Islet precursor cell (in vitro differentiated cells): ENCODE measurements around the gene OR2T2.
"Not testable (repeated sequence)": the region's sequence is repeated elsewhere in the genome, so short reads cannot be mapped to it uniquely, and the experiment has no call there.

Experiments
- DNase-seq: peaks from one replicate; pipeline ENCODE4 v3.0.0-alpha.2; 2018

Gene OR2T2, protein sequence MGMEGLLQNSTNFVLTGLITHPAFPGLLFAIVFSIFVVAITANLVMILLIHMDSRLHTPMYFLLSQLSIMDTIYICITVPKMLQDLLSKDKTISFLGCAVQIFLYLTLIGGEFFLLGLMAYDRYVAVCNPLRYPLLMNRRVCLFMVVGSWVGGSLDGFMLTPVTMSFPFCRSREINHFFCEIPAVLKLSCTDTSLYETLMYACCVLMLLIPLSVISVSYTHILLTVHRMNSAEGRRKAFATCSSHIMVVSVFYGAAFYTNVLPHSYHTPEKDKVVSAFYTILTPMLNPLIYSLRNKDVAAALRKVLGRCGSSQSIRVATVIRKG

DNA sequence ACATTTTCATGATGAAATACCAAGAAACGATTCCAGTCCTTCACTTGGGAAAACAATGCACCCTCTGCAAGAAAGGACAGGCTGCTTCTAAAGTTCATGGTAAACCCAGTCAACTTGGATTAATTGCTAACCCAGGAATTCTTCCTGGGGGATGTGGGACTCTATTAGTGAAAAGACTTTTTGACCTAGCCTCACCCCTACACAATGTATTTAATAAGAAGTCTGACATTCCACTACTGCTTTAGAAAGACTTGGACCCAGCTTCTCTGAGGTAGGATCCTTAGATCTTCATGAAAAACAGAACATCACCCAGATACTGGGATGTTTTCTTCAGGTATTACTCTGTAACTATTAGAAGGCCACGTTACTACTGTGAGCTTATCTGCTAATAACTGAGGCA lies at the start of gene OR2T2:
Gene OR2T2 (plus strand): TSS at position 239 of the 400 bp plus-strand sequence. CDS start 7,161 bp downstream, outside the sequence.
- DNase-seq: not testable (repeated sequence)

DNA sequence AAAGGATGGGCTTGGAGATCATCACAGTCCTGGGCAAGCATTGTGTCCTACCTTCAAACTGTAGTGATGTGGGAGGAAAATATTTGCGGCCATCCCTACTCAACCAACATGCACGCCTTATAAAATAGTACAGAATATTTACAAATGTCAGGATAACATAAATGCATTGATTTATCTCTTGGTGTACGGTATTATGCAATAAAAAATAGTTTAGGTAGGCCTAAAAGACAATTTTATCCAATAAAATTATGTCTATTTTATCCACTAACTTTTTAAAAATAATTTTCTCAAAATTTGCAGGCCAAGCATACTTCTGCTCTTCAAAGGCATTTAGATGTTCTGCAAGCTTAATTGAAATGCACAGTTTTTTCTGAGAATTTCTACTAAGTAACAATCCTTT lies 42.7 kb upstream of the OR2T2 start, which contains the start of gene OR2T1:
Gene OR2T1 (plus strand): TSS at position 301 of the 400 bp plus-strand sequence. CDS start 3,100 bp downstream, outside the sequence.
- no peak for DNase-seq

DNA sequence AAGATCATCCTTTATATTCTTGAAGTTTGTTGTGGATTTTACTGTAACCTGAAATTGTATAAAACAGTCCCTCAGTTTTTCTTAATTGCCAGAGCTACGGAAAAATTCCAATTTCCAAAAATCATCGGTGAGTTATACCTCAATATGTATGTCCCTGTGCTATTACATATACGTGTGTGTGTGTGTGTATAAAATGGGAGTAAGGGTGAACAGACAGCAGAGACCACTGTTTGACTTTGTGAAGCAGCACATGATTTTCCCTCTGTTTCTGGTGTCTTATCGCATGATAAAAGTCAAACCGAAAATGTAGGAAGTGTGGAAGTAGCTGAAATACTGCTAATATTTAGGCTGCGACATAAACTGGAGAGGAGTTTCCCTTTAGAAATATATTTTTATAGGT lies 41.4 kb upstream of the OR2T2 start:
- DNase-seq: no peak

DNA sequence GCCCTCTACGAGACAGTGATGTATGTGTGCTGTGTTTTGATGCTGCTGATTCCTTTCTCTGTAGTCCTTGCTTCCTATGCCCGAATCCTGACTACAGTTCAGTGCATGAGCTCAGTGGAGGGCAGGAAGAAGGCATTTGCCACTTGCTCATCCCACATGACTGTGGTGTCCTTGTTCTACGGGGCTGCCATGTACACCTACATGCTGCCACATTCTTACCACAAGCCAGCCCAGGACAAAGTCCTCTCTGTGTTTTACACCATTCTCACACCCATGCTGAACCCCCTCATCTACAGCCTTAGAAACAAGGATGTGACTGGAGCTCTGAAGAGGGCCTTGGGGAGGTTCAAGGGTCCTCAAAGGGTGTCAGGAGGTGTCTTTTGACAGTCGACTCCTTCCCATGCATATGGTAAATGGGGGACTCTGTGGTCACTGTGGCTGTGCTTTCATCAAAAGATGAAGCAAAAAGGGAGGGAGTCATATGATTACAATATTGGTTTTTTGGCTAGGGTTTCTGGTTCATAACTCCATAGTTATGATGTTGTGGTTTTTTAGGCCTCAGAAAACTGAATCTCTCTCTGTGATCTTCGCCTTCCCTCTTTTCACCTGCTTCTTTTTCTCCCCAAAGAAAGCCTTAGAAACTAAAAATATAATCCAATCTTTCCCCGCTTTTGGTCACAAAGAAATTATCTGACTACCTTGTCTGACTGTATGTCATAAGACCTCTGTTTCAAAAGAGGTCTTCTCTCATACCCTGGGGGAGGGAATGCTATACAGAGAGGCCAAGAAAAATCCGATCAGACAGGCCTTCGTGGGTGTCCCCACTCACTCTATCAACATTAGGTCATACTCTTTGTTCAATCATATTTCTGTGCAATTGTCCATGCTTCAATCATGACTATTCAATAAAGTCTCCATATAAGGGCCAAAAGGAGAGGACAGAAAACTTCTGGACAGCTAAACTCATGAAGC lies 38.4 kb upstream of the OR2T2 start:
- DNase-seq: no peak

DNA sequence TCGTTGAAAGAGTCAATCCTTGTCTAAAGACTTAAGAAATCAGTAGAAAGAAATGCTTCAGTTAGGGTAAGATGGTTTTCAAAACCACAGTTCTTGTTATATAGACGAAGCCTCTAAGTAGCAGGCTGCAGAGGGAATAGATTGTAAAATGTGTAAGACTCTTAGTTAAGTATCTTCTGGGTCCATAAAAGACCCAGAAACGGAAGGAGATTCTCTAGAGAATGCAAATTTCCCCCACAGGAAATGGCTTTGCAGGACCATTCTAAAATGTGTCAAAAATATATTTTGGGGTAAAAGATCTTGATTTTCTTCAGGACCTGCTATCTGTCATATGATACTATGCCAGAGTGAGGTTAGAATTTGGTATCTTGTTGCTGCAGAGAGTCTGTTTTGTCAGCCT lies 29.2 kb upstream of the OR2T2 start:
- DNase-seq: no peak

DNA sequence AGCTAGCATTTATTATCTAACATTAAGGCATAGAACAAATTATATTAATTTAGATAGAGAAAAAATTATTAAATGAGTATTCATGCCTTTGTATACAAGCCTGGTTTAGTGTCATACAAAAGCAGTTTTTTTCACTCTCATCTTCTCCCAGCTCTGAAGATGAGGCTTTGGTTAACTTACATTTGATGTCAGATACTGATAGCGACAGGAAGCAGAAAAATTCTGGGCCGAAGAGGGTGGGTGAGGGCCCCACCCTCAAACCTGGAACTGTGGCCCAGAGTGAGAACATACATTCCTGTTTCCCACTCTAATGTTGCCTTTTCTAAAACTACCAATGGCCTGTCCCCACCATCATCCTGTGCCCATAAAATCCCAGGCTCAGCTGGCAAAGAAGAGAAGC lies 27.6 kb upstream of the OR2T2 start:
- no peak for DNase-seq

DNA sequence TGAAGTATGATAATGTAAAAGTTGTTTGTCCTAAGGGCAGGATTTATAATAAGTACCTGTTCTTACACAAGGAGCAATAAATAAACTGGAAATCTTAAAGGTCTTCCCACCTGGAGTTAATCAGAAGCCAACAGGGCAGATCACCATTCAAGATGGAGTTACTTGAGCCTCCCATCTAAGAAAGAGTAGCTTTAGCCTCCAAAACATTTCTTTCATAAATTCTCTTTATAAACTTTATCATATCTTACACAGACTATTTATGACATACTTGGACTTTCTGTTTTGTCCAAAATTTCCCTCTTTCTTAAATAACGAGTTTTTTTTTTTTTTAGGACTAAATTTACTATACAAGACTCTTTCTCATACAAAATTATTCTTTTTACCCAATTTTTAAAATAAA lies 24.1 kb upstream of the OR2T2 start:
- no peak for DNase-seq

DNA sequence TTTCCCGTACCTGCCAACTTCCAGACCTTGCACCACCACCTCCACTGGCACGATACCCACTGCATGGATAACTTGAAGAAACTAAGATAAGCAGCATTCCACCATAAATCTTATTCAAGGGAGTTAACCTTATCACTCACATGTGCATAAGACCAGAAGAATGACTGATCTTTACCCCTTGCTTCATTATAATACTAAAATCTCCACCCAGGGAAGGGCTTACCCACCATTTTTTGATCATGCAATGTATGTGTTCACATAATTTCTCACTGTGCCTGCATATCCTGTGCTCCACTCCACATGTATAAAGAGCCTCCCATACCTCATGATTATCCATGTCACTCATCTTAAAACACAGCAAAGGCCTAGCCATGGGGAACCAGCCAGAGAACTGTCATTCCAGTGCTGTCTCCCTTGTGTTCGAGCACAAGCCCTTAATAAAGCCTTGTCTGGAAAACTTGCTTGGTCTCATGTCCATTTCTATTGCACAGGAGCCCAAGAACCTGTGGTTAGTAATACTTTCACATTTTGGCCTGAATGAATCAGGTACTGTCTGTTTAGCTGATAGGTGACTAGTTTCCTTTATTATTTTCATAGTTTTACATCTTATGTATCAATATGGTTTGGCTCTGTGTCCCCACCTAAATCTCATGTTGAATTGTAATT lies 17.8 kb upstream of the OR2T2 start:
- DNase-seq: not testable (repeated sequence)

DNA sequence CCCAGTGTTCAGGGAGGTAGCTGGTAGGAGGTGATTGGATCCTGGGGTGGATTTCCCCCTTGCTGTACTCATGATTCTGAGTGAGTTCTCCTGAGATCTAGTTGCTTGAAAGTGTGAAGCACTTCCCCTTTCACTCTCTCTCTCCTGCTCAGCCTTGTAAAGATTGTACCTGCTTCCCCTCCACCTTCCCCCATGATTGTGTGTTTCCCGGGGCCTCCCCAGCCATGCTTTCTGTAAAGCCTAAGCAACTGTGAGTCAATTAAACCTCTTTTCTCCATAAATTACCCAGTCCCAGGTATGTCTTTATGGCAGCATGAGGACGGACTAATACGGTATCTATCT lies 17.3 kb upstream of the OR2T2 start:
- not testable (repeated sequence) for DNase-seq

DNA sequence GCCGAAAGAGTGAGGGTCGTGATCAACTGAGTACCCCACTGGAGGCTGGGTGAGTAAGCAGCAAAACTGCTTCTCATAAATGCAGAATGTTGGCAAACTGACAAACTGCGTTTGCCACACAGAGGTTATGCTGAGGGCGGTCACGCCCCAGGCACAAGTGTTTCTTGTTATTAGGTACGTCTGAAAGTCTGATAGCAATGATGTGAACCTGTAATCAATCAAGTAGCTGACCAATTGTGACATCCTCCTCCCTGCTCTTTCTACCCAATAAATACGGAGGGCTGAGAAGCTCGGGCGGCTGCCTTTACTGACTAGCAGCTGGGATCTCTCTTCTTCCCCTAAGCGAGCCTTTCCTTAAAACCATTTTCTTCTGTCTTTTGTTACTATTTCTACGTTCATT lies 13.8 kb upstream of the OR2T2 start:
- DNase-seq: not testable (repeated sequence)

DNA sequence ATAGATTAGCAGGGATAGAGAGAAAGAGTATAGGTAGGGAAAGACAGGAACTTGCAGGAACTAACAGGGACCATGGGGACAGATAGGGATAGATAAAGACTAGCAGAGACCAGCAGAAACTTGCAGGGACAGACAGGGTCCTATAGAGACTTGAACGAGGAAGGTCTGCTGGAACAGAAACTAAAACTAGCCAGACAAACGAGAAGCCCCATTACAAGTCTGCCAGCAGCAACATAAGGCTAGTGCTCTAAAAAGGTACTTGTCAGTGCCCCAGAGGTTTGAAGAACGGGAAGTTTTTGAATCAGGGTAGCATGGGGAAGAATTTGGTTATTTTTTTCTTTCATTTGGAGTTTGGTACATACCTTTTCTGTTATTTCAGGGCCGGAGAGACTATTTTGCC lies 13.2 kb upstream of the OR2T2 start:
- not testable (repeated sequence) for DNase-seq

DNA sequence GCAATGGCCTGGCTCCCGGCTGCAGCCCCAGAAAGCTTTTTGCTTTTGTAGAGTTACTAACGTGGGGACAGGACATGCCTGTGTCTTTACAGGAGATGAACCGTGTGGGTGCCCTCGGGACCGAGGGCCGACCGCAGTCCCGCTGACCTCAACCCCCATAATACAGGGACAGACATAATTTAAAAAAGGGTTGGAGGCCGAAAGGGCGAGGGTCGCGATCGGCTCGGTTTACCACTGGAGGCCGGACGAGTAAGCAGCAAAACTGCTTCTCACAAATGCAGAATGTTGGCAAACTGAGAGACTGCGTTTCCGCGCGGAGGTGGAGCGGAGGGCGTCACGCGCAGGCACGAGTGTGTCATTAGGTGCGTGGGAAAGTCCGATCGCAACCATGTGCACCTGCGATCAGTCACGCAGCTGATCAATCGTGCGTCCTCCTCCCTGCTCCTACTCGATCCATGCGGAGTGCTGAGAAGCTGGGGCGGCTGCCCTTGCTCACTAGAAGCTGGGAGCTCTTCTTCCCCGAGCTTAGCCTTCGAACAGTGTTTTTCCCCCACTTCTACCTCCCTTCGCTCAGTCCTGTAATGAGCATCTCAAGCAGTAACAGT lies 11.5 kb upstream of the OR2T2 start:
- DNase-seq: not testable (repeated sequence)

DNA sequence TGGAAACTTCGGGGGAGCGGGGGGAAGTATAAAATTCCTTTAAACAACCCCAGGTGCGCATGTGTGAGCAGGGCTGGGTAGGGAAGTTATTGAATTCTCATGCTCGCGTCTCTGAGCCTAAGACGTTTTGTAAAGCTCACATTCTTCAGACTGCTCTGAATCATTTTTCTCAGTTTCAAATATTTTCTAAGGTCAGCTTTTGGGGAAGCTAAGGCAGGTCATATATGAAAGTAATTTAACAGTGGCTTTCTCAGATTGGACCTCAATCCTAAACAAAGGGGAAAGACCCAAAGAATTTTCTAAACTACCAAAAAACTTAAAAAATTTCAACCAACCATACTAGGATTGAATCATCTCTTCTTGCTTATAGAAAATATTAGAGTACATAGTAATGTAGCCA lies 10.5 kb upstream of the OR2T2 start:
- not testable (repeated sequence) for DNase-seq

DNA sequence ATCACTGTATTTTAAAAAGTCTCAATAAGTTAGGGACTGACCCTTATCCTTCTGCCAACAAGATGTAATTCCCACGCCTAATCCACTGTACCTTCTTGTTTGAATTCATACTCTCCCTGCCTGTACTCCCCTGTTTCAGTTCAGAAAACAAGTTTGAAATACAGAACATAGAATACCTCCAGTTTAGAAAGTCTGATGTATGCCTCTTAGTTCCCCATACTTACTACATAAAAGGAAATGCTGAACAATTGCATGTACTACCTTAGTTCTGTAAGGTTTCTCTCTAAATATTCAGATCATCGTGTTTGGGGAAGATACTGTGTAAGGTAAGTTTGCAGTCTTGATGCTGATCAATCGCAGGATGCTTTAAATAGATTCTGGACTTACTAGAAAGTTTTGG lies 9.1 kb upstream of the OR2T2 start:
- DNase-seq: not testable (repeated sequence)

DNA sequence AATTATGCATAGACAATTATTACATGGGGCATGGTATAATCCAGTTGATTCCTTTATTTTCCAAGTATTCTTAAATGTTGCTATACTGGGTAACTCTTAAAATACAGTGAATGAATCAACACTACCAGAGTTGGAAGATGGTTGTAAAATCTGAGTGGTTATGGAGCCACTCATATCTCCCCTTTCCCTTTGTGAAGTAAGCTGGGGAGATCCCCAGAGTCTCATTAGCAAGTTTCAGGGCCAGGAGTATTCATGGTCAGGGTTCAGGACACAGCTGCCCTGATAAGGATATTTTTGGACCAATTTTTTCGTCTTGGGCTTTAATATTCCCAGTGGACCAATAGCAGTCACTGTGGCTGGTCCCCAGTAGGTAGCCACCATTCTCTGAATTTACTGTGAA lies 6.8 kb upstream of the OR2T2 start:
- DNase-seq: not testable (repeated sequence)

DNA sequence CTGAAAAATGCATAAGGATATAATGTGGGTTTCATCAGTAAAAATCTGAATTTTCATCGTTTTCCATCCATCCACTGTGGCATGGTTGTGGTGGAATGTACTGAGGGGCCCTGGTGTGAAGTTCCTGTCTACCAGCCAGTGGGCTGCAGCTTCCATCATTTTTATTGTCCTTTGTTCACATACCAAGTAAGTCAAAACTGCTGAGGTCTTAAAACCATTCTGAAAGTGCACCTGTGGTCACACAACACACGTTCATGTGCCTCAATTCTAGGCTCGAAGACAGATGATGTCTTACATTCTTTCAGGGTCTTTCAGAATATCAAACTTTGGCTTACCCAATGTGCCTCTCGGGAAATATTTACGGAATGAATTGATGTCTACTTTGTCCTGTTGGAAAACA lies 6.2 kb upstream of the OR2T2 start:
- not testable (repeated sequence) for DNase-seq

DNA sequence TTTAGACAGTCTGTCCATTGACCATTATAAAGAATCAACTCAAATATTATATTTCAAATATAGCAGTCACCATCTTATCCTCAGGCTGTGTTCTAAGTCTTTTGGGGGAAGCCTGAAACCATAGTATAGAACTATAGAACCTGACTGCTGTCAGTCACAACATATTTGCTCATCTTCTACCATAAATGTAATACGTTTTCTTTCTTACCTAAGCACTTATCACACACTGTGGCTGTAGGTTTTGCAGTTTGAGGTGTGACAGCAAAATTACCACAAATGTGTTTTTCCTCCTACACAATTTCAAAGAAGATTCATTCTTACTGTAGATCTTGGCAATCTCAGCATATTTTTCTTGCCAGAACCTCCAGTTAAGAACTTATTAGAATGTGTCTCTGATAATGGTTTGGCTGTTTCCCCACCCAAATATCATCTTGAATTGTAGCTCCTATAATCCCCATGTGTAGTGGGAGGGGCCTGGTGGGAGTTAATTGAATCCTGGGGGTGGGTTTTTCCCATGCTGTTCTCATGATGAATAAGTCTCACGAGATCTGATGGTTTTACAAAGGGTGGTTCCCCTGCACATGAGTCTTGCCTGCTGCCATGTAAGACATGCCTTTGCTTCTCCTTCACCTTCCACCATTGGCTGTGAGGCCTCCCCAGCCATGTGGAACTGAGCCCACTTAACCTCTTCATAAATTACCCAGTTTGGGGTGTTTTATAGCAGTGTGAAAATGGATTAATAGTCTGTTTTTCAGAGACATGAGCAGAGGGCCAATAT lies 2.7 kb upstream of the OR2T2 start:
- not testable (repeated sequence) for DNase-seq

DNA sequence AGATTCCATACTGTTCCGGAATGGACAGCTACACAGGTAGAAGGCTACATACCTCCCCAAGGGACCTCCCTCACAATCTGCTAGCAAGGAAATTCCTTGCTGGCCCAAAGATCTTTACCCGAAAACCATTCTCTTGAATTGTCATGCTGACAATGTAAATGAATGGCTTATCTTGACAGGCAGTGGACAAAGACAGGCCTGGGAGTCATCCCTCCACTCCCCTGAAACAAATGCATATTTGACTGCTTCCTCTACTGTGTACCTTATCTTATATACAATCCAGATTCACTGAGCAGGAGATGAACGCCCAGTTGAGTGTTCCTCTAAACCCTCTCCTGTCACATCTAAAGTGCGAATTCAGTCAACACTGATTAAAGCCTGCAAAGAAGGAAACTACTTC lies 834 bp upstream of the OR2T2 start:
- not testable (repeated sequence) for DNase-seq

DNA sequence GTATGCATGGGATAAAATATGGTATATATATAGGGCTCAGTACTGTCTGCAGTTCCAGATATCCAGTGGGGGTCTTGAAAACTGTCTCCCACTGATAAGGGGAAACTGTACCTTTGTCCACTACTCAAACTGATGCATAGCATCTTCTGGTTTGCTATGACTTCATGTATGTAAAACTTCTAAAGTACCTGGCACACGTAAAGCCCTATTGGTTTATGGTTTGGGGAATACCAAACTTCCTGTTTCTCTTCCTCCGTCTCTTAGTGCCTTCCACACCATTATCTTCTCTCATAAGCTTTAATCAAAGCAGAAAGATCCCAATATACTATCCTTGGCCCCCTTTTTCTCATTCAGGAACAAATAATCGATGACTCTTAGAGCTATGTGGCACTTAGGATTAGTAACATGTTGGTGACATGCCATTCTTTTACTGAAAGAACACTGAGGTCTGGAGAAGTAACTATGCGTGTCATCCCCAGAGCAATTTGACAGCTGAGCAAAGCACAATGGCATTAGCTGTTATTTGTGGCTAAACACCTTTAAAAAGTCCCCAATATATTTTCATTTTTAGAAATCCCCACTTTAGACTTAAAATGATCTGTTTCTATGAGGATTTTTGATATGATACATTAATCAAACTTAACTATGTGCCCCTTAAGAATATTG lies 3.1 kb downstream of the OR2T2 start:
- DNase-seq: not testable (repeated sequence)

DNA sequence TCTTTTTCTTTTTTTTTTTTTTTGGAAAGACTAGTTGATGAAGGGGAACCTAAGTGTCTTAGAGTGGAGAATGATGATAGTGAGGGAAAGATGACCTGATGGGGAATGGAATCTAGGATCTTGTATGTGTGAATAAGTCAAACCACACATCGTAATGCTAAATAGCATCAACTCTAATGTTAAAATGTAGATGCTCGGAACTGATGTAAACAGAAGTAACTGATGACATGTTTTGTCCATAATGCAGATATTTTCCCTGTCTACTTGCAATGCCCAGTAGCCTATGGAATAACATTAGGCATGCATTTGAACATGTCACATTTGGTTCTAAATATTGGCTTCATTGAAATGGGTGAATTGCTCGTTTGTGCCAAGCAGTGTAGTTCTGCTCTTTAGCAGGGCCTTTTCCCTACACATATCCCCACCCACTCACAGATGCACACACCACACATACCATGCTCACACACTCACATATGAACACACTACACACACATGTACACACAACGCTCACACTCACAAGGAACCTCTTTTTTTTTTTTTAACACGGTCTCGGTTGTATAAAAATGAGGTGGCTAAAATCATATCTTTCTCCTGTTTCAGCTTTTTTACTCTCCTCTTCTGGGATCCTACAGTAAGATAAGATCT lies 4.5 kb downstream of the OR2T2 start:
- DNase-seq: not testable (repeated sequence)
